ENCODE measurements around the gene ITGA1. TPM values are rescaled to one million over a fixed set of nuclear protein-coding genes. Genes with fewer than 3 reads are reported as not detected.

The ITGA1 gene
- total and polyA plus RNA-seq, 2 of the 13 experiments (the other 11 are each of a cell fraction or from before 2014, with no cell fraction given): 23.1 to 28.6 TPM

- TF ChIP-seq CREM (IDR thresholded peaks at IDR 0.05) (peak; percentile 70), CREM (CRISPR knock-in tag; IDR thresholded peaks at IDR 0.05) (no peak), ZNF33A (CRISPR knock-in tag; IDR thresholded peaks at IDR 0.05; ENCODE audit: borderline replicate concordance) (no peak), ATF7 (IDR thresholded peaks at IDR 0.05) (no peak), ATF7 (CRISPR knock-in tag; IDR thresholded peaks at IDR 0.05) (no peak), CHD4 (IDR thresholded peaks at IDR 0.05; ENCODE audit: borderline replicate concordance, low read length) (peak; percentile 72; the same call in 1 of the 2 replicates), FOXA3 (CRISPR knock-in tag; IDR thresholded peaks at IDR 0.05) (peak; percentile 44), ETV5 (CRISPR knock-in tag; IDR thresholded peaks at IDR 0.05; ENCODE audit: borderline replicate concordance) (peak; percentile 65; the same call in 1 of the 2 replicates), ZNF431 (CRISPR knock-in tag; IDR thresholded peaks at IDR 0.05; ENCODE audit: borderline replicate concordance, low read depth) (no peak), ARNT (IDR thresholded peaks at IDR 0.05) (no peak), SOX6 (IDR thresholded peaks at IDR 0.05) (no peak), SOX6 (CRISPR knock-in tag; IDR thresholded peaks at IDR 0.05) (peak; percentile 81), NR2C2 (CRISPR knock-in tag; IDR thresholded peaks at IDR 0.05; ENCODE audit: borderline replicate concordance) (0 out of 2 replicates have a peak, but pooled peaks have one; percentile 17), NCOR1 (IDR thresholded peaks at IDR 0.05; ENCODE audit: borderline replicate concordance, low read length) (peak; percentile 75; the same call in 1 of the 2 replicates), HDAC2 (CRISPR knock-in tag; IDR thresholded peaks at IDR 0.05) (peak; percentile 61; the same call in 1 of the 2 replicates), ZNF136 (CRISPR knock-in tag; IDR thresholded peaks at IDR 0.05; ENCODE audit: low read depth) (no peak), FOXP4 (CRISPR knock-in tag; IDR thresholded peaks at IDR 0.05) (peak; percentile 38; the same call in 1 of the 2 replicates), HNF1A (IDR thresholded peaks at IDR 0.05; ENCODE audit: low read depth) (0 out of 2 replicates have a peak, but pooled peaks have one; percentile 24), HNF1A (CRISPR knock-in tag; IDR thresholded peaks at IDR 0.05; ENCODE audit: borderline replicate concordance) (no peak; the same call in 1 of the 2 replicates), MTF2 (CRISPR knock-in tag; IDR thresholded peaks at IDR 0.05; ENCODE audit: borderline replicate concordance) (no peak)
- TF ChIP-seq, protein P1, sequence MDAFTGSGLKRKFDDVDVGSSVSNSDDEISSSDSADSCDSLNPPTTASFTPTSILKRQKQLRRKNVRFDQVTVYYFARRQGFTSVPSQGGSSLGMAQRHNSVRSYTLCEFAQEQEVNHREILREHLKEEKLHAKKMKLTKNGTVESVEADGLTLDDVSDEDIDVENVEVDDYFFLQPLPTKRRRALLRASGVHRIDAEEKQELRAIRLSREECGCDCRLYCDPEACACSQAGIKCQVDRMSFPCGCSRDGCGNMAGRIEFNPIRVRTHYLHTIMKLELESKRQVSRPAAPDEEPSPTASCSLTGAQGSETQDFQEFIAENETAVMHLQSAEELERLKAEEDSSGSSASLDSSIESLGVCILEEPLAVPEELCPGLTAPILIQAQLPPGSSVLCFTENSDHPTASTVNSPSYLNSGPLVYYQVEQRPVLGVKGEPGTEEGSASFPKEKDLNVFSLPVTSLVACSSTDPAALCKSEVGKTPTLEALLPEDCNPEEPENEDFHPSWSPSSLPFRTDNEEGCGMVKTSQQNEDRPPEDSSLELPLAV (CRISPR knock-in tag; conservative IDR thresholded peaks at IDR 0.05; ENCODE audit: low read depth): no peak
Observed at GRCh38 chr5:53001541-53001940, 213.8 kb downstream of the ITGA1 start (continued).

Measured in HepG2 (cell line).